ENCODE data around the gene PARP14.
"Not testable (repeated sequence)": the region's sequence is repeated elsewhere in the genome, so short reads cannot be mapped to it uniquely, and the experiment has no call there.

The PARP14 gene

GRCh38 chr3:122728756-122729514 is 48.3 kb downstream of the PARP14 start:
- H3K36me3 ChIP-seq: peaks cover 33% of the 10 kb centered on the region
- TF ChIP-seq CTCF (IDR thresholded peaks at IDR 0.05): no peak
- H3K27me3 ChIP-seq: no peaks in the 10 kb centered on the region
- no peaks in the 10 kb centered on the region for H3K9me3 ChIP-seq
- H3K4me3 ChIP-seq (ENCODE audit: low read depth in 1 of 2, low read length in 1 of 2): no peak overlapping the region
- H3K27ac ChIP-seq: no peak overlapping the region
- H3K4me1 ChIP-seq (ENCODE audit: control insufficient read depth in 1 of 2, insufficient read depth in 1 of 2, low read depth in 1 of 2, low read length in 1 of 2): no peaks in the 10 kb centered on the region

GRCh38 chr3:122730240-122730639 is 49.6 kb downstream of the PARP14 start:
- Histone ChIP-seq H3K27ac (no peak overlapping the region), H3K4me1 (ENCODE audit: control insufficient read depth in 1 of 2, insufficient read depth in 1 of 2, low read depth in 1 of 2, low read length in 1 of 2) (no peaks in the 10 kb centered on the region), H3K36me3 (peaks cover 33% of the 10 kb centered on the region), H3K9me3 (no peaks in the 10 kb centered on the region), H3K4me3 (ENCODE audit: low read depth in 1 of 2, low read length in 1 of 2) (no peak overlapping the region), H3K27me3 (no peaks in the 10 kb centered on the region)
- TF ChIP-seq CTCF (IDR thresholded peaks at IDR 0.05): no peak

- not testable (repeated sequence) for H3K9me3 ChIP-seq; H3K27me3 ChIP-seq; H3K4me1 ChIP-seq (ENCODE audit: control insufficient read depth in 1 of 2, insufficient read depth in 1 of 2, low read depth in 1 of 2, low read length in 1 of 2); H3K27ac ChIP-seq; H3K4me3 ChIP-seq (ENCODE audit: low read depth in 1 of 2, low read length in 1 of 2)
- H3K36me3 ChIP-seq: peaks cover 31% of the 10 kb centered on the region
These were observed 52.3 kb downstream of the PARP14 start for GRCh38 chr3:122732682-122733525.

GRCh38 chr3:122739172-122739571 is 58.5 kb downstream of the PARP14 start:
- Histone ChIP-seq H3K27ac (no peak overlapping the region), H3K9me3 (no peaks in the 10 kb centered on the region), H3K27me3 (no peaks in the 10 kb centered on the region), H3K4me1 (ENCODE audit: control insufficient read depth in 1 of 2, insufficient read depth in 1 of 2, low read depth in 1 of 2, low read length in 1 of 2) (no peaks in the 10 kb centered on the region), H3K4me3 (ENCODE audit: low read depth in 1 of 2, low read length in 1 of 2) (no peak overlapping the region), H3K36me3 (peaks cover 33% of the 10 kb centered on the region)
- no peak for TF ChIP-seq CTCF (IDR thresholded peaks at IDR 0.05)

- H3K4me1 ChIP-seq (ENCODE audit: control insufficient read depth in 1 of 2, insufficient read depth in 1 of 2, low read depth in 1 of 2, low read length in 1 of 2): no peaks in the 10 kb centered on the region
- H3K9me3 ChIP-seq: no peaks in the 10 kb centered on the region
- no peak overlapping the region for H3K4me3 ChIP-seq (ENCODE audit: low read depth in 1 of 2, low read length in 1 of 2)
- peaks cover 47% of the 10 kb centered on the region for H3K36me3 ChIP-seq
- H3K27me3 ChIP-seq: no peaks in the 10 kb centered on the region
- H3K27ac ChIP-seq: no peak overlapping the region
- TF ChIP-seq CTCF (IDR thresholded peaks at IDR 0.05): no peak
These were observed 61.6 kb downstream of the PARP14 start for GRCh38 chr3:122742234-122742633.

- no peak for TF ChIP-seq CTCF (IDR thresholded peaks at IDR 0.05)
- H3K36me3 ChIP-seq: peaks cover 47% of the 10 kb centered on the region
- no peaks in the 10 kb centered on the region for H3K27me3 ChIP-seq
- H3K9me3 ChIP-seq: no peaks in the 10 kb centered on the region
- H3K4me3 ChIP-seq (ENCODE audit: low read depth in 1 of 2, low read length in 1 of 2): no peak overlapping the region
- no peaks in the 10 kb centered on the region for H3K4me1 ChIP-seq (ENCODE audit: control insufficient read depth in 1 of 2, insufficient read depth in 1 of 2, low read depth in 1 of 2, low read length in 1 of 2)
- H3K27ac ChIP-seq: no peak overlapping the region
These were observed 63.0 kb downstream of the PARP14 start for GRCh38 chr3:122743581-122744120.
